Hippocampal formation (tissue), 2 donors: Measurements from ENCODE around the gene GDF15.
"Not testable (repeated sequence)": the region's sequence is repeated elsewhere in the genome, so short reads cannot be mapped to it uniquely, and the experiment has no call there.

Experiments
- DNase-seq, 2 donors: peaks; one replicate each; lab custom pipeline; 2025; lab: John Stamatoyannopoulos, UW

The GDF15 gene

GRCh38 chr19:18391509-18392075 lies 5.6 kb downstream of the GDF15 start:
- DNase-seq: no peak

- no peak for DNase-seq
These were observed 6.5 kb downstream of the GDF15 start for GRCh38 chr19:18392417-18392816.

DNA sequence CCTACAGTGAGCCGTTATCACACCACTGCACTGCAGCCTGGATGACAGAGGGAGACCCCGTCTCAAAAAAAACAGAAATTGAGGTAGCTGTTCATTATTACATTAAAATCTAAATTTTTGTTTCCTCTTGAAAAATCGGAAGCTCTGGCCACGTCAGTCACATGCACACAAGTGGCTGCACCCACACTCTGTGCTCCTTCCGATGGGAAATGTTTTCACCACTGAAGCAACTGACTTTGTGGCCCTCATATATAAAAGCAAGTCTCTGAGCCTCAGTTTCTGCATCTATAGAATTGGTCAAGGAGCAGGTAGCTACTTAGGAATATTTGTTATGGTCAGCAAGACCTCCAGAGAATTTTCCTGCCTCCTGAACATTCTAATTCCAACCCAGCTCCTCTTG lies 7.0 kb downstream of the GDF15 start:
- no peak for DNase-seq

DNA sequence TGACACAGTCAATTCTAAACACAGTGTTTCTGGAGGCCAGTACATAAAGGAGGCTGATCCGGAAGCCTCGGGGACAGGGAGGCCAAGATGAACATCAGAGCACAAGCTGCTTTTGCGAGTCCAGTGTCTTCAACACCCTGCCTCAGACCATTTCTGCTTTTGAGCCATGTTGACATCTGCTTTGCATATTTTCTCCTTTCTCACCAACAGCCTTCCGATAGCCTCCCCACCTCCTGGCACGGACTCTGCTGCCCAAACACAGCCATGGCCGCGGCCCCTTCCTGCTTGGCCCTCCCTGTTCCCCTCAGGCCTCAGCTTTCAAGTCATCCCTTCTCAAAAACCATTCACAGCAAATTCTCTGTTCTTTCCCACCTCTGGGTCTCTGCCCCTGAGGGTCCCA lies 7.9 kb downstream of the GDF15 start:
- peak in 1 of 2 donors; percentile 28 for DNase-seq

DNA sequence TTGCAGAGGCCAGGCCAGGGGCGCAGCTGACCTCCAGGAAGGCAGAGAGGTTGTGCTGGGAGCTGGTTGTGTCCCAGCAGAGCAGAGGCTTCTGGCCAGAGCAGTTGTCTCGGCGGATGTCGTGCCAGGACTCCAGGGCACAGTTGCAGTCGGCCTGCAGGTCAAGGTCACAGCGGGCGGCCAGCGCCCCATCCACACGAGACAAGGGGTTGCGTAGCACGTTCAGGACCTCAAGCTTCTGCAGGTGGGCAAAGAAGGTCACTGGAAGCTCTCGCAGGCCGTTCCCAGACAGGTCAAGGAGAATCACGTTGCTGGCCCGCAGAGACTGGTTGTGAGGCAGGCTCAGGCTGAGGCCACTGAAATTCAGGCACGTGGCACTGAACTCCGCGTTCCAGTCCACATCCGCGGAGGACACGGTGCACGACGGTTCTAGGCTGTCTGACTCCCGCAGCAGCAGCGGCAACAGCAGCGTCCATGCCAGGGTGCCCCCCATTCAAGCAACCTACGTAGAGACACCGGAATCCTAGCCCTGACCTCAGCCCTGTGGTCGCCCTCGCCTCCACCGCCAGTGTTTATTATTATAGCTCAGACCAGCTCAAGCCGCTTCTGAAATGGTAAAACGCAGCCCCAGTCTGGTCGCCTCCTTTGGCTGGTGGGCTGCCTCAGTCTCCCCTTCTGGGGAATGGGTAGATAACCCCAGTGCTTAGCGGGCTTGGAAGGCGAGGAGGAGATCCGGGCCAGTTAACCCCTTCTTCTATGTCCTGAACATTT lies 10.7 kb downstream of the GDF15 start:
- DNase-seq: no peak

DNA sequence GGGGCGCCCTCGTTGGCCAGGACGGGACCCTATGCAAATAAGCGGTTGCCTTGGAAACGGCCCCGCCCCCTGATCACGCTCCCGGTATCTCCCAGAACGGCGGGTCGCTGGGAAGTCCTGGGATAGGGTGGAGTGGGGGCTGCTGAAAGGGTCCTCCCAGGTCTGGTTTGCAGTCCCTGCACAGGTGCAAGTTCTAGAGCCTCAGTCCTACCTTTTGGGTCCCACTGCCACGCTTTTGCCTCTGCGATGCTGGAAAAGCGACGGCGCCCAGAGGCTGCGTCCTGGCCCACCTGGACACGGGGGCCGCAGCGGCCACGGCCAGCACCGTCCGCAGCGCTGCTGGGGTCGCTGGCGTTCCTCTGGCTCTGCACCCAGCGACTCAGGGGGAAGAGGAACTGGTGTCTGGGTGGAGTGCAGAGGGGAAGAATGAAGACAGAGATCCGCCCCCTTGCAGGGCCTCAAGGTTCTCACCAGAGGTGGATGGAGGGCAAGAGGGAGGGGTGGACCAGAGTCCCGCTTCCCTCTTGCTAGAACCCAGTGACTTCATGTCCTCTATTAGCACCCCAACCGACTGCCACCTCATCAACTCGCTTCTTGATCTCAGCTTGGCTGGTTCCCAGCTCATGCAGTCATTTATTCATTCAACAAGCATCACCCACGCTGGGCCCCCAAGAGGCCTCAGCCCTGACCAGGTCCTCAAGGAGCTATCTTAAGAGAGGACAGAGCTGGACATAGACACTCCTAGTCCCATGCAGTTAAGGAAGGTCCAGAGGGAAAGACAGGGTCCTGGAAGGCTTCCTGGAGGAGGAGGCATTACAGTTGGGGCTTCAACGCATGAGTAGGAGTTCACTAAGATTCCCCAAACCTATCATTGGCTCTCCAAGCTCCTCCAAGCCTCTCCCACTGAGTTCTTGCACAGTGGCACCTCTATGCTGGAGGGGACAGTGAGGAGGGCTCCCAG lies 11.6 kb downstream of the GDF15 start, which contains the start of gene LRRC25:
Gene LRRC25, minus strand, starts transcription at position 381 of the 961 bp plus-strand sequence. CDS start 659 bp downstream, outside the sequence.
- DNase-seq: no peak

DNA sequence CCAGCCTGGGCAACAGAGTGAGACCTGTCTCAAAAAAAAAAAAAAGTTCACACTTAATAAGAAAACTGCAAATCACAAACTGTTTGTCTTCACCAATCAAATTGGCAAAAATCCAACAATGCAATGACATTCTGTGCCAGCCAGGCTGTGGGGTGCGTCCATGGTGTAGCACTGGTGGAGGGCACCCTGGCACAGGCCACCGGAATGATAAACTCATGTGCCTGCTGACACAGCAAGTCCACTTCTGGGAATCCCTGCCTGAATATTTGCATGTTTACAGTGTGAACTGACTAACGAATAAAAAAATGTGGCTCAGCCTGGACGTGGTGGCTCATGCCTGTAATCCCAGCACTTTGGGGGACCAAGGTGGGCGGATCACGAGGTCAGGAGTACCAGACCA lies 13.1 kb downstream of the GDF15 start:
- DNase-seq: no peak

DNA sequence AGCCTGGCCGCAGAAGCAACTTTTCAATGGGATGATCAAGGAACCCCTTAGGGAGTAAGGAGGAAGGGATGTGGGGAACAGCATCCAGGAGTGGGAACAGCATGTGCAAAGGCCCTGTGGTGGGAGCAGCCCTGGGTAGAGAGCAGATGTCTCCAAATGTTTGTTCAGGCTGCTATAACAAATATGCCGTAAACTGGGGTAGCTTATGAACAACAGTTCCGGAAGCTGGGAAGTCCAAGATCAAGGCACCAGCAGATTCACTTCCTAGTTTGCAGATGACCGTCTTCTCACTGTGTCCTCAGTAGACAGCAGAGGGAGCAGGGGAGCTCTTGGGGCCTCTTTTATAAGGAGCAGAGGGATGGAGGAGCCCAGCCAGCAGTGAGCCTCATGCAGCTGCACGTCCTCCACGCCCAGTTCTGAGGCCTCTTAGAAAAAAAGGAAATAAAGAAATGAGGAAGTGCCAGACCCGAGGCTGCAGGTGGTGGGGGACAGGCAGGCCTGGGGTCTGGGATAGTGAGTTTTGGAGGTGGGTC lies 15.7 kb downstream of the GDF15 start:
- peak; percentile 29 to 37 for DNase-seq

GRCh38 chr19:18402455-18403248 lies 16.7 kb downstream of the GDF15 start:
- not testable (repeated sequence) for DNase-seq

DNA sequence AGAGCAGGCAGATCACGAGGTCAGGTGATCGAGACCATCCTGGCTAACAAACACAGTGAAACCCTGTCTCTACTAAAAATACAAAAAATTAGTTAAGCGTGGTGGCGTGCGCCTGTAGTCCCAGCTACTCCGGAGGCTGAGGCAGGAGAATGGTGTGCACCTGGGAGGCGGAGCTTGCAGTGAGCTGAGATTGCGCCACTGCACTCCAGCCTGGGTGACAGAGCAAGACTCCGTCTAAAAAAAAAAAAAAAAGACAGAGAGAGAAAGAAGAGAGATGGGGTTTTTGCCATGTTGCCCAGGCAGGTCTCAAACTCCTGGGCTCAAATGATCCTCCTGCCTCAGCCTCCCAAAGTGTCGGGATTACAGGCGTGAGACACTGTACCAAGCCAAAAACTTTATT lies 19.8 kb downstream of the GDF15 start:
- not testable (repeated sequence) for DNase-seq

DNA sequence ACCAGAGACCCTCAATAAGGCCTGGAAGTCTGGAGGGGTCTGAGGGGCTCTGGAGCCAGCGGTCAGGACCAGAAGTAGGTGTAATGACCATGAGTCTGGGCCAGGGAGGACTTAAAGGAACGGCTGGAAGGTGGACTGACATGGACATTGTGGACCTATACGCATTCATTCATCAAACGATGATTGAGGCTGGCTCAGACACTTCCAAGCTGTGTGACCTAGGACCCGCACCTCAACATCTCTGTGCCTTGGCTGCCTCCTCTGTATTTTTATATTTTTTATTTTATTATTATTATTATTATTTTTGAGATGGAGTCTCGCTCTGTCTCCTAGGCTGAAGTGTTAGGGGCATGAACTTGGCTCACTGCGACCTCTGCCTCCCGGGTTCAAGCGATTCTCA lies 20.8 kb downstream of the GDF15 start:
- DNase-seq: no peak

DNA sequence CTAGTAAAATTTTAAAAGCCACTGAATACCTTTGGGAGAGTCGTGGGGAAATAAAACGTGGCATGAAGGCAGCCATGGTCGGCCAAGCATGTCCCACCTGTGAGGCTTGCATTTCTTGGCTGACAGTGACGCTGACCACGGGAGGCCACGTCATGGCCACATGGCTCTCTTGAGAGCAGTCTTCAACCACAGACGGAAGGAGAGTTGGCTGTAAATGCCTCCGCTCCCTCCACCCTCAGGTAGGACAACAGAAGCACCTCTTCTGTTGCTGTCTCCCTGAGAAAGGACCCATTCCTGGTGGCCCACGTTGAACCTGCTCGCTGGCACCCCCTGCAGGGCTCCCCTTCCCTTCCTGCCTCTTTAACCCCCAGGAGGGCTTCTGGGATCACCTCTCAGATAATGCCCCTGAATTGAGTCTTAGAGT lies 22.1 kb downstream of the GDF15 start:
- DNase-seq: no peak

- DNase-seq: no peak
These were observed 26.8 kb downstream of the GDF15 start for GRCh38 chr19:18412610-18413239.

- DNase-seq: no peak
These were observed 28.7 kb downstream of the GDF15 start for GRCh38 chr19:18414504-18415177.

GRCh38 chr19:18415178-18415867 lies 29.4 kb downstream of the GDF15 start:
- no peak for DNase-seq

- DNase-seq: peak; percentile 66 to 67
These were observed 30.9 kb downstream of the GDF15 start for GRCh38 chr19:18416778-18417249.

GRCh38 chr19:18417250-18418028 lies 31.5 kb downstream of the GDF15 start:
- peak in 1 of 2 donors; percentile 48 for DNase-seq

DNA sequence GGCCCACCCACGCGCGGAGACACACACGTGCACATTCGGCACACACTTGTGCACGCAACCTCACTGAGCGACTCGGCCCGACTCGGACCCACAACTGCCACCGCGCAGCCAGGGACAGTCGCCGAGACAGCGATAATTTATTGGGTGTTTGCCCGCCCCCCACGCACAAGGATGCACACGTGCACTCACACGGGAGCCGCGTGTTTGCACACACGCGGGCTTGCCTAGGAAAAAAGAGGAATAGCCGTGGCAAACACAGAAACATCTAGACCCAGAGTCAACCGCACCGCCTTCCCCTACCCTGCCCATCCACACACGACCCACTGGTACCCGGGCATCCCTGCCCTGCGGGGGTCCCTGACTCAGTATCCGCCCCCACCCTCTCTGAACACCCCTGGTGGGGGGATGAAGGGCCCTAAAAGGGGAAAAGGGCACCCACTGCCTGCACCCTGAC lies 32.1 kb downstream of the GDF15 start:
- no peak for DNase-seq
